GM18858 (cell line): ENCODE measurements around the gene RAB7A.

ENCODE experiments used
- ATAC-seq: cut with Tn5 transposase; IDR thresholded peaks from one replicate; pipeline ENCODE4 v1.9.1; 2021; ENCODE audit not compliant: unreplicated experiment

The RAB7A gene

DNA sequence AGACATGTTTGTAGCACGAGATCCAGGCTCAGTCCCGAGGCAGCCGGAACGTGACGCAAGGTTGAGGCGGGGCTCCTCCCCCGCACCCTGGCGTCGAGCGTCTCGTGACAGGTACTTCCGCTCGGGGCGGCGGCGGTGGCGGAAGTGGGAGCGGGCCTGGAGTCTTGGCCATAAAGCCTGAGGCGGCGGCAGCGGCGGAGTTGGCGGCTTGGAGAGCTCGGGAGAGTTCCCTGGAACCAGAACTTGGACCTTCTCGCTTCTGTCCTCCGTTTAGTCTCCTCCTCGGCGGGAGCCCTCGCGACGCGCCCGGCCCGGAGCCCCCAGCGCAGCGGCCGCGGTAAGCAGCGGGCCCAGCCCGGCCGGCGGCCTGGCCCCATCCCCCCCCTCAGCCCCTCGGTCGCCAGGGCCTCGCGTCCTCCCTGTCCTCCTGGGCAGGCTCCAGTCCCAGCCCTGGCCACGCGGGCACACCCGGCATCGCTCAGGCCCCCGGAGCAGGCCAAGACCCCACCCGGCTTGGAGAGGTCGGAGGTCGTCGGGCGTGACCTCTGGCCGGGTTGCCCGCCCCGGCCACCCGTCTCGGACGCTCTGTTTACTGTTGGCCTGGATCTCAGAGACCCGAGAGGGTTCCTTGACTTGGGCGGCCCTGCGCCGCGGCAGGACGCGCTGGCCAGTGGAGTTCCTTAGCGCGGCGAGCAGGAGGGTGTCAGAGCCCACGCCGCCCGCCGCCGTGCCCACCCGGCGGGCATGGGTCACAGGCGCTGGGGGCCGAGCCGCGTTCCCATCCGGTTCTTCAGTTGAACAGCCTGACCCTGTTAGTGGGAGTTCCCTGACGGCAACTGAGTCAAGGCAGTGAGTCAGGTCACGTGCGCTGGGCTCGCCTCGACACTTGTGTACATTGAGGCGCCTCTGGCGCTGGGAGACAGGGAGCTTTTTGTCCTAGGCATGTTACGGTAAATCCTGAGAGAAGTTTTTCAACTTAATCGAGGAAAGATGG lies at the start of gene RAB7A:
RAB7A (plus strand) TSS at position 161 of the 994 bp plus-strand sequence. CDS start 69,185 bp downstream, outside the sequence.
- ATAC-seq: peak; percentile 86

DNA sequence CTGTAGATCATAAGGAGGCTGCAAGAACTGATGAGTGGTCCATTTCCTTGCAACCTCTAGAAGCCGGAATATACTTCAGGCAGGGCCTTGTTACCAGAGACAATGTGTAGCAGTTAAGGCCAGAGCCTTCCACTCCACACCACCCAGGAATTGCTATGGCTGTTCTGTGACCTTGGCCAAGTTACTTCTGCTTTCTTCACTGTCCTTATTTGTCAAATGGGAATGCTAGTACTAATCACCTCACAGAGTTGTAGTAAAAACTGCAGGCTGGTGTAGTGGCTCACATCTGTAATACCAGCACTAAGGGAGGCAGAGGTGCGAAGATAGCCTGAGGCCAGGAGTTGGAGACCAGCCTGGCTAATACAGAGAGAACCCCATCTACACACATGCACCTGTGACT lies 46.6 kb upstream of the RAB7A start:
- ATAC-seq: no peak

DNA sequence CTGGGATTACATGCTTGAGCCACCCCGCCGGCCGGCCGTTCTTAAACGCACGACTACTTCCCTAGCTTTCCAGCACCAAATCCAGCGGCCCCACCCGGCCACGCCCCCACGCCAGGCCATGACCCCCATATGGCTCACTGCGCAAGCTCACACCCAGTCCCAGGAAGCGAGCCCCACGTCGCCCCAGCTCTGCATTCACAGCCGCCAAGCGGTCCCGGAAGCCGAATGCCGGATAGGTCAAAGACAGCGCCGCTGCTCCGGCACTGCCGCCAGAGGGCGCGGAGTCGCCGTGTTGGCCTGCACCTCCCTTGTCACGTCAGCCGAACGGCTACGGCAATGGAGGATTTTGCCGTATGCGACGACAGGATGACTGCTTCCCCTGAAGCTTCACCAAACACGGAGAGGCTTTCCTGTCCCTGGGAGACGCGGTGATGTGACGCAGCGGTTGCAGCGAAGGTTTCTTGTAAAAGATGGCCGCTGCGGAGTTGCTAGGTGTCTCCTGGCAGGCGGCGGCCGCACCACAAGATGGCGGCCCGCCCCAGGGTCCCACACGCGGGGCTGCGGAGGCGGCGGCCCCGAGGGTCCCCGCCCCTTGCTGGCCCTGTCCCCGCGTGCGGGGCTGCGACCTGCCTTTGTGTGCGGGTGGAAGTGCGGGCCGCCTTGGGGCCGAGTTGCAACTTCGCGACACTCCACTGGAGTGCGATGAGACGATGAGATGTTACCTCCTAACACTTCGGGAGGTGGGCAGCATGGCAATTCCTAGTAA lies 45.2 kb upstream of the RAB7A start:
- peak; percentile 86 for ATAC-seq

DNA sequence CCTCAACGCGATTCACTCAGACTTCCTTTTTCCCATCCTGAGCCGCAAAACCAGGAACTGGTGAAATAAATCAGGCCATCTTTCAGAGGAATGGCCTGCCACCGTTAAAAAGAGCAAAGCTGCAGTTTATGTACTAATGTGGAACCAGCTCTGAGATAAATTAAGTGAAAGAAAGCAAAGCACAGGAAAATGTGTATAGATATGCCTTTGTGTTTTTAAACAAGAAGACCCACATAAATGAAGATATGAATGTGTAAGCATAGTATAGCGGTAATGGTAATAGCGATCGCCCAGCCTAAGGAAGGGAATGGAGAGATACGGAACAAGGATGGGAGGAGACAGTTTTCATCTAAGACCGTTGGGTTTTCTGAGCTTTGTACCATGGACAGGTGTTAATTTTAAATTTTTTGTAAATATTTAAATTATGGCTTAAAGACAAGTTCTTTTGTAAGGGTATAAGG lies 44.6 kb upstream of the RAB7A start:
- ATAC-seq: no peak

DNA sequence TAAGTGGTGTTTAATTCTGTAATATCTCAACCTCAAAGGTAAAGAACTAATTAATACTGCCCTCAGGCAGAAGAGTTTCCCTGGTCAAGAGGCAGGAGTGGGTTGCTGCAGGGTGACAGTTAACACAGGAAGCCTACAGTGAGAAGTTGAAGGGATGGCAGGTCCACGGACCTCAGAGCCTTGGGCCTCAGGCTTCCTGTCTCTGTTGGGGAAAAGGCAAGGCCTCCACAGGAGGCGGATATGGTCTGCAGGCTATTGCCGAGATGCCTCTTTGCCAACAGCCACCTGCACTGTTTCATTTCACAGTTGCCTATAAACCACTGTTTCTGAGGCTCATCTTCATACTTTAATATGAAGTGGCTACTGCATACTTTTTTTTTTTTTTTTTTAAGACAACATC lies 42.0 kb upstream of the RAB7A start:
- ATAC-seq: no peak

DNA sequence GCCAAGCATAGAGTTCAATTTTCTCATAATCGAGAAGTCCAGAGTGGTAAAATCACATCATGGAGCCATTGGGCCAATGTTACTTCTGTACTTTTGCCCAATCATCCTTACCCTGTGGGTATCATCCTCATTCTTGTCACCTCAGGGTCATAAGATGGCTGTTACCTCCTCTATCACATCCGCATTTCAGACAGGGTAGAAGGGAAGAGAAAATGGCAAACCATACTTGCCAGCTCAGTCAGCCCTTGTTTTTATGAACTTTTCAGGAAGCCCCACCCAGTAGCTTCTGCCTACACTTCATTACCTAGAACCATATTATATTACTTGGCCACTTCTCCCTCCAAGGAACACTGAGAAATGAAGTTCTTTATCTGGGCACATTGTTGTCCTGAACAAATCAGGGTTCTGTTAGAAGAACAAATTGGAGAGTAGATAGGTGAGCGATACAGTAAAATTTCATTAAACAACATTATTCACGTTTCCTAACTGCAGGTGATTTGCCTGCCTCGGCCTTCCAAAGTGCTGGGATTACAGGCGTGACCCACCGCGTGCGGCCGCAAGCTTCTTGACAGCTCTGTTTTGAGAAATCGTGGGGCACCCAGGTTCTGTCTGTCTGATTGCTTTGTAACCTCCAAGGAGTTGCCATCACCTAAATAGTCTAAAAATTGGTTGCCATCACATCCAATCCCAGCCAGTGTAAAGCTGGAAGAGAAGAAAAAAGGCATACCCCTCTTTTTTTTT lies 40.8 kb upstream of the RAB7A start:
- no peak for ATAC-seq

DNA sequence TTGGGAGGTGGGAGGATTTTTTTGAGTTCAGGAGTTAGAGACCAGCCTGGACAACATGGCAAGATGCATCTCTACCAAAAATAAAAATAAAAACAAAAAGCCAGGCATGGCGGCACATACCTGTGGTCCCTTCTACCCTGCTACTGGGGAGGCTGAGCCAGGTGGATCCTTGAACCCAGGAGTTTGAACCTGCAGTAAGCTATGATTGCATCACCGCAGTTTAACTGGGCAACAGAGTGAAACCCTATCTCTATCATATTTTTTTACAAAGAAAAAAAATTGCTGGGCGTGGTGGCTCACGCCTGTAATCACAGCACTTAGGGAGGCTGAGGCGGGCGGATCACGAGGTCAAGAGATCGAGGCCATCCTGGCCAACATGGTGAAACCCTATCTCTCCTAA lies 39.5 kb upstream of the RAB7A start:
- ATAC-seq: no peak

DNA sequence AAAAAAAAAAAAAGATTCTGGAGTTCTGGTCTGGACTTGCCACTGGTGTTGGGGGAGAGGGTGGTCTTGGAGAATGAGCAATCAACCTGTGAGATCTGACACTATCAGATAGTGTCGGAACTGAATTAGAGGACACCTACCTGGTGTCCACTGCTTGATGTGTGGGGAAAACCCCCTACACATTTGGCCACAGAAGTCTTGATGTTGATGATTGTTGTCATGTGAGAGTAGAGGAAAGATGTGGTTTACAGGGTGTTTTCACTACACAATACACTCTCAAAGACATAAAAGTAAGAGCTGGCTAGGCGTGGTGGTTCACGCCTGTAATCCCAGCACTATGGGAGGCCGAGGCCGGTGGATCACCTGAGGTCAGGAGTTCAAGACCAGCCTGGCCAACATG lies 36.9 kb upstream of the RAB7A start:
- no peak for ATAC-seq

DNA sequence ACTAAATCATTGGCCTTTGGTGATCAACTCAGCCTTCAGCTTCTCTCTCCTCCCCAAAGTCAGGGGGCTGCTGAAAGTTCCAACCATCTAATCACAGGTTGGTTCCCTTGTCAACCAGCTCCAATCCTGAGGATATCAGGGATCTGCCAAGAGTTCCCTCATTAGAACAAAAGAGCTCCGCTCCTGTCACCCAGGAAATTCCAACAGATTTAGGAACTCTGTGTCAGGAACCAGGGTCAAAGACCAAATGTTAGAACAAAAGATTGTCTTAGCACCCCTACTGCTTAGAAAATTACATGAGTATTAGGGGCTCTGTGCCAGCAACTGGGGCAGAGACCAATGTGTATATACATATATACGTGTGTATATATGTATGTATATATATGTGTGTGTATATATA lies 32.3 kb upstream of the RAB7A start:
- ATAC-seq: no peak

DNA sequence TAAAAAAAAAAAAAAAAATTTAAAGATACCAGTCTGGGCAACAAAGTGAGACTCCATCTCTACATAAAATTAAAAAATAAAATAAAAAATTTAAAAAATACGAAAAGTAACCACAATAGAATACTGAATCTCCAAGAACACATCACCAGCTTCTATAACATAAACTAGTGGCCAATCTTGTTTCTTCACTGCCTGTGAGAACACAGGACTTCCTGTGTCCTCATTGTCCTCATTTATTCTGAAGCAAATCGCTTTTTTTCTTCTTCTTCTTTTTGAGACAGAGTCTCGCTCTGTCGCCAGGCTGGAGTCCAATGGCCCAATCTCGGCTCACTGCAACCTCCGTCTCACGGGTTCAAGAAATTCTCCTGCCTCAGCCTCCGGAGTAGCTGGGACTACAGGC lies 28.6 kb upstream of the RAB7A start:
- no peak for ATAC-seq

DNA sequence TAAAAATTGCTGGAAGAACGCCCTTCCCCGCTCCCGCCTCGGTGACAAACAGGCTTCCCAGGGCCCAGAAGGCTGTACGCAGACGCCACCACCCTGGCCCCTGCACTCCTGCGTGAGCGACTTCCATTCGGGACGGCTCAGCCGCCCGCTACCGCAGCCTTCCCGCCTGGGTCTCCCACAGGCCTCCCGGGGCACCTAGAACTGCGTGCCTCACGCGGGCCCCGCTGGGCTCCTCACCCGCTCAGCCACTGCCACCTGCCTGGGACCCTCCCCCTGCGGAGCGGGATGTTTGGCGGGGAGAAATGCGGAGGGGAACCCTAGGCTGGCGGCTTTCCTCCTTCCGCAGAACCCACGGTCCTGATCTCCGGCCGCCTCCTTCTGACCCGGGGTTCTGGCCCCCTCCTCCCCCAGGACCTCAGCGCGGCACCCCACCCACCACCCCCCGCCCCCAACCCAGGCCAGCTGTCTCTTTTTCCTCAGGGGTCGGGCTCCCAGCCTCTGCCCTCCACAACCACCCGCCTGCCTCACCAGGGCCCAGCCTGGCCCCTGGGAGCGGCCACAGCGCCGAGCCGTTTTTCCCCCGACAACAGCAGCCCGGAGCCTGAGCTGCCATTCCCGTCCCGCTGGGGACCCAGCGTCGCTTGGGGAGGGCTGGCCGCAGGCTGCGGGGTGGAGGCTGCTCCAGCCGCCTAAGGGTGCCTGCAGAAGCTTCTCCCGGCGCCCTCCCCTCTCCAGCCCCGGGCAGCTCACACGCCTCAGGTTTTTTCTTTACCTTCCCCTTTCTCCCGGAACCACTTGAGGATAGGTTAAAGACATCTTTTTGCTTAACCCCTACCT lies 27.6 kb upstream of the RAB7A start:
- ATAC-seq: no peak

DNA sequence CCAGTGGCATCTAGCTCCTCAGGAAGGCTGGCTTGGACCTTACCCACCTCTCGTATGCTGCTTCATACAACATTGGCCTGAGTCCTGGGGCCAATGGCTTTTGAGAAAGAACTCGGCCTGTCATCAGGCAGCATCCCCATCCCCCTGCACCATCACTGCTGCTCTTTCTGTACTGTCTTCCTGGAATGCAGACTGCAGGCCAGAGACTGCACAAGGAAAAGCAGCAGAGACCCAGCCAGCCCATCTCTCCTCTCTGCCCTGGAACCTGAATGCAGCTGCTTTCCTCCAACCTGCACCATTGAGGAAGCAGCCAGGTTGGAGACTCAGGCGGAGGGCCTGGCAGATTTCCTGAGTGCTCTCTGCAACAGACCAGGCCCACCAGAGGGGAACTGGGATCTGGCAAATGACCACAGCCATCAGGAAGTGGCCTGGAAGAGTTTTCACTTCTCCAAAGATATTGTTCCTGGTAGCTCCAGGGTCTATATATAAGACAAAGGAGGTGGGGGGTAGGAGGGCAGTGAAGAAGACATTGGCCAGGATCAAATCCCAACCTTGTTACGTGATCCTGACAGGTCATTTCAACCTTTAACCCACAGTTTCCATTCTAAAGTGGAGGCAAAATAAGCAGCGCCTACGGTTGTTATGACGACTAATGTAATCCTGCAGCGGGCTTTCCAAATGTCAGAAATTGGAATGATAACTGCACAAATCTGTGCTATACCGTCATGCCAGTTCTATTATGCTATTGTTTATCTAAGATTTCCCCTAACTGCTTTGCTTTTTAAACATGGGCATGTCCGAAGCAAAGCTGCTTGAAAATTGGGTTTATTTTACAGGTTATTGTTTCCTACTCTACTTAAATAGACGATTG lies 24.4 kb upstream of the RAB7A start:
- ATAC-seq: no peak

DNA sequence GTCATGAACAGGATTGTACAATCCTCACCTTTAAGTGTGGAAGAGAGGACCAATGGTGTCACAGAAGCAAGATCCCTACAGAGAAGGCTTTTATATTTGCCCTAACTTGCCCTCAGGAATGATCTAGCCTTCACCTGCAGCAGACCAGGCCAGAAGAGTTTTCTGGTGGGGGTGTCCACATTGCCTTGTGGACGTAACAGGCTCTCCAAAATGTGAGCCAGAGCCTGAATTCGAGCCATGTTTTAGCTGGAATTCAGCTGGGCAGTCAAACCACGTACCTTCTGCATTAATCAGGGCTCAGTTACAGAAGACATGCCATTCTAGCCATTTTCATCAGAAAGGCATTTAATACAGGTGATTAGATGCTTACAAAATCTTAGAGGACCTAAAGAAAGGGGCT lies 23.6 kb upstream of the RAB7A start:
- ATAC-seq: no peak

DNA sequence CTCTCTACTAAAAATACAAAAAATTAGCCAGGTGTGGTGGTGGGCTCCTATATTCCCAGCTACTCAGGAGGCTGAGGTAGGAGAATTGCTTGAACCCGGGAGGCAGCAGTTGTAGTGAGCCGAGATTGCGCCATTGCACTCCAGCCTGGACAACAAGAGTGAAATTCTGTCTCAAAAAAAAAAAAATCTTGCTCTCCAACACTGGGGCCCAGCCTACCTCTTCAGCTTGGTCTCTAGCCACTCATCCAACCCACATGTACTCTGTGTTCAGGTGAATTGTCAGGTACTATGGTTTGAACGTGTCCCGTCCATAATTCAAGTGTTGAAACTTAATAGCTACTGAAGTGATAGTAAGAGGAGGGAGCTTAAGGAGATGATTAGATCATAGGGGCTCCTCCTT lies 22.4 kb upstream of the RAB7A start:
- ATAC-seq: no peak

DNA sequence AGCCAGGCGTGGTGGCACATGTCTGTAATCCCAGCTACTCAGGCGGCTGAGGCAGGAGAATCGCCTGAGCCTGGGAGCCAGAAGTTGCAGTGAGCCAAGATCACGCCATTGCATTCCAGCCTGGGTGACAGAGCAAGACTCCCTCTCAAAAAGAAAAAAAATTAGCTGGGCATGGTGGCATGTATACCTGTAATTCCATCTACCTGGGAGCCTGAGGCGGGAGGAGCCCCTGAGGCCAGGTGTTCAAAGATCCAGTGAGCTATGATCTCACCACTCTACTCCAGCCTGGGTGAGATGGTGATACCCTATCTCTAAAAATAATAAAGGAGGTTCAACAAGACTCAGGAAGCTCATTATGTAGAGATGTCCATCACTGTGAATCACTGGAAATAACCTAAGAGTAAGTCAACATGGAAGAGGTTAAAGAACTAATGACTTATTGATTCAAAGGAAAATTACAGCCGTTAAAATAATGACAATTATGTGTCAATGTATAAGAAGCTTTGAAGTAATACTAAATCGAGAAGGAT lies 19.8 kb upstream of the RAB7A start:
- no peak for ATAC-seq

DNA sequence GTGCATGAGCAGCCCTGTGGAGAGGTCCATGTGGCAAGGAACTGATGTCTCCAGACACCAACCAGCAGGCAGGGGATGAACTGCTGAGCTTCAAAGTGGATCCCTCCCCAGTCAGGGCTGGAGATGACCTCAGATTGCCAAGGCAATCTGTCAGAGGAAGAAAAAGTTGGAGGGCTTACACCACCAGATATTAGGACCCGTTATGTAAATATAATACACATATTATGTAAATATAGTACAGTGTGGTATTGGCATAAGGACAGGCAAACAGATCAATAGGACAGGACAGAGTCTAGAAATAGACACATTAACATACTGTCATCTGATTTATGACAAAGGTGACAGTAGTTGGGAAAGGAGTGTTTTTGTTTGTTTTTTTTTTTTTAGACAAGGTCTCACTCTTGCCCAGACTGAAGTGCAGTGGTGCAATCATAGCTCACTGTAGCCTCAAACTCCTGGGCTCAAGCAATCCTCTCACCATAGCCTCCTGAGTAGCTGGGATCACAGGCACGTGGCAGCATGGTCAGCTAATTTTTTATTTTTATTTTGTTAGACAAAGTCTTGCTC lies 18.0 kb upstream of the RAB7A start:
- no peak for ATAC-seq

DNA sequence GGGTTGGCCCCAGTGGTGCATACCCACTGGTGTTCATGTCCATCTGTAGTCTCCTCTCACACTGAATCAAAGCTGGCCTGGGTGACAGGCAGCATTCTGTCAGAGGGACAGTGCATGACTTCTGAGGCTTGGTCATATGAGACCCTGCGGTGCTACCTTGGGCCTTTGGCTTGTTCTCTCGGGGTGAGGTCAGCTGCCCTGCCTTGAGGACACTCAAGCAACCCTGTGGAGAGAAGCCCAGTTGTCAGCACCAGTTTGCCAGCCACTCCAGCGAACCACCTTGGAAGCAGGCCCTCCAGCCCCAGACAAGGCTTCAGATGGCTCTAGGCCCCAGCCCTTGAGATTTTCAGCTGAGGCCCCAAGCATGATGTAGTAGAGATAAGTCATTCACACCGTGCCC lies 16.9 kb upstream of the RAB7A start:
- ATAC-seq: no peak

DNA sequence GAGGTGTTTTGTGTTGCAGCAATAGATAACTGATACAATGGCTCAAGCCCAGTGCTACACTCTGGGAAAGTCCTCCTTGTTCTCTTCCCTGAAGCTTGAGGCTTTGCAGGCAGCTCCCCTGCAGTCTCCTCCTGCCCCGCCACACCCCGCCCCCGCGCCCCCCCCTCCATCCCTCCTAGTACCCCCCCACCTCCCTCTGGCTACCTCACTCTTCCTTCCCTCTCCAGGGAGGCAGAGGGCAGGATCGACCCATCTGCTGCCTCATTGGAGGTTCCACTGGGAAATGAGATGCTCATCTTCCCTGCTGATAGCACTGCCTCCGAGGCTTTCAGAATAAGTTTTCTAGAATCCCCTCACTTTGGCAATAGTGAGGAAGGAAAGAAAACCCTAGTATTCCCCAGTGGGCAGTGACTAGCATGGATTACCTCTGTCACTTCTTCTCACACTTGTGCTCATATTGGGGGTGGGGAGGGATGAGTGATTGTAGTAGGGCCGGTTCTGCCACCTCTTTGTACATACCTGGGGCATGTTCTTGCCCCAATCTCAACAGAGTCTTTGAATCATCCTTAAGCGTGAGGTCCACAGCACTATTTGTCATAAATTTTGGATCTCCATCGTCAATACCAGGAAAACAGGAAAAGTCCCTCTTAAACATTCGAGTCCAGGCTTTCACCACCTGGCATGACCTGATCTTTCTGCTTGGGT lies 16.3 kb upstream of the RAB7A start:
- no peak for ATAC-seq
